Ecto neural progenitor cell (in vitro differentiated cells): ENCODE results near the gene IGFBP4.

Experiments
- DNase-seq: peaks from one replicate; pipeline ENCODE4 v3.0.0-alpha.2; 2018; ENCODE audit warnings: low spot score

The IGFBP4 gene

GRCh38 chr17:40456396-40456951 is 13.2 kb downstream of the IGFBP4 start:
- no peak for DNase-seq

- no peak for DNase-seq
Measured at GRCh38 chr17:40457369-40457768, 14.1 kb downstream of the IGFBP4 start.

GRCh38 chr17:40457964-40458791 is 14.9 kb downstream of the IGFBP4 start:
- no peak for DNase-seq

GRCh38 chr17:40458851-40459482 is 15.7 kb downstream of the IGFBP4 start:
- DNase-seq: no peak

- DNase-seq: no peak
Measured at GRCh38 chr17:40459636-40460603, 16.7 kb downstream of the IGFBP4 start.

GRCh38 chr17:40460604-40460967 is 17.3 kb downstream of the IGFBP4 start:
- DNase-seq: no peak

- DNase-seq: no peak
Measured at GRCh38 chr17:40460968-40461731, 17.9 kb downstream of the IGFBP4 start.

GRCh38 chr17:40461732-40462342 is 18.6 kb downstream of the IGFBP4 start:
- DNase-seq: no peak

- DNase-seq: no peak
Measured at GRCh38 chr17:40462343-40463121, 19.3 kb downstream of the IGFBP4 start.

- DNase-seq: no peak
Measured at GRCh38 chr17:40463122-40463550, 19.9 kb downstream of the IGFBP4 start.

- no peak for DNase-seq
Measured at GRCh38 chr17:40464392-40464855, 21.2 kb downstream of the IGFBP4 start.

GRCh38 chr17:40466298-40466971 is 23.2 kb downstream of the IGFBP4 start:
- DNase-seq: no peak

GRCh38 chr17:40467281-40467867 is 24.1 kb downstream of the IGFBP4 start:
- DNase-seq: no peak

- DNase-seq: no peak
Measured at GRCh38 chr17:40468560-40468959, 25.3 kb downstream of the IGFBP4 start.

- DNase-seq: no peak
Measured at GRCh38 chr17:40469805-40470675, 26.8 kb downstream of the IGFBP4 start.

- DNase-seq: no peak
Measured at GRCh38 chr17:40470932-40471828, 27.9 kb downstream of the IGFBP4 start.
